ENCODE data around the gene C1QTNF2. TPM values are rescaled to one million over a fixed set of nuclear protein-coding genes. Genes with fewer than 3 reads are reported as not detected.

C1QTNF2 gene
- total and polyA plus RNA-seq, 12 donors: 0.40 to 1.6 (median 1.1) TPM

DNA sequence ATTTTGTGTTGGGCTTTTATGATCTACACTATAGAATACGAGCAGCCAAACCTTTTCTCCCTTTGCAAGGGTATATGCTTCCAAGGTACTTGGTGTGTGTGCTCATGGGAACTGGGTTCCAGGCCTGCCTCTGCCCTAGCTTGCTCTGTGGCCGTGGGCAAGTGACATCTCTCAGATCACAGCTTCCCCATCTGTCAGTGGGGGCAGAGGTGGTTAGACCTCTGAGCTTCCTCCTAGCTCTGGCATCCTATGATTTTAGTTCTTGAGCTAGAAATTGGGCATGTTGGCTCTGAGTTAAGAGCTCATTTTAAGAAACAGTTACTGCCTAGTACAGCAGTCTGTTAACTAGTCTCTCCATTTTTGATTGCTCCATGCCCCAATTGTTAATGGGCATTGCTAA, 45.5 kb downstream of the C1QTNF2 start:
- Histone ChIP-seq H3K27me3 (no peaks in the 10 kb centered on the region), H3K36me3 (no peaks in the 10 kb centered on the region), H3K4me1 (no peaks in the 10 kb centered on the region), H3K27ac (no peak overlapping the region), H3K4me3 (no peak overlapping the region), H3K9me3 (no peaks in the 10 kb centered on the region)
- TF ChIP-seq, protein P1, sequence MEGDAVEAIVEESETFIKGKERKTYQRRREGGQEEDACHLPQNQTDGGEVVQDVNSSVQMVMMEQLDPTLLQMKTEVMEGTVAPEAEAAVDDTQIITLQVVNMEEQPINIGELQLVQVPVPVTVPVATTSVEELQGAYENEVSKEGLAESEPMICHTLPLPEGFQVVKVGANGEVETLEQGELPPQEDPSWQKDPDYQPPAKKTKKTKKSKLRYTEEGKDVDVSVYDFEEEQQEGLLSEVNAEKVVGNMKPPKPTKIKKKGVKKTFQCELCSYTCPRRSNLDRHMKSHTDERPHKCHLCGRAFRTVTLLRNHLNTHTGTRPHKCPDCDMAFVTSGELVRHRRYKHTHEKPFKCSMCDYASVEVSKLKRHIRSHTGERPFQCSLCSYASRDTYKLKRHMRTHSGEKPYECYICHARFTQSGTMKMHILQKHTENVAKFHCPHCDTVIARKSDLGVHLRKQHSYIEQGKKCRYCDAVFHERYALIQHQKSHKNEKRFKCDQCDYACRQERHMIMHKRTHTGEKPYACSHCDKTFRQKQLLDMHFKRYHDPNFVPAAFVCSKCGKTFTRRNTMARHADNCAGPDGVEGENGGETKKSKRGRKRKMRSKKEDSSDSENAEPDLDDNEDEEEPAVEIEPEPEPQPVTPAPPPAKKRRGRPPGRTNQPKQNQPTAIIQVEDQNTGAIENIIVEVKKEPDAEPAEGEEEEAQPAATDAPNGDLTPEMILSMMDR (IDR thresholded peaks at IDR 0.05): no peak
- WGBS, 2 donors: 72 to 80% methylated on average over 2 of the region's 2 CpGs
- ATAC-seq (no peak), DNase-seq (no peak)
- intact Hi-C loops (cut with DNase I): no loop called here

DNA sequence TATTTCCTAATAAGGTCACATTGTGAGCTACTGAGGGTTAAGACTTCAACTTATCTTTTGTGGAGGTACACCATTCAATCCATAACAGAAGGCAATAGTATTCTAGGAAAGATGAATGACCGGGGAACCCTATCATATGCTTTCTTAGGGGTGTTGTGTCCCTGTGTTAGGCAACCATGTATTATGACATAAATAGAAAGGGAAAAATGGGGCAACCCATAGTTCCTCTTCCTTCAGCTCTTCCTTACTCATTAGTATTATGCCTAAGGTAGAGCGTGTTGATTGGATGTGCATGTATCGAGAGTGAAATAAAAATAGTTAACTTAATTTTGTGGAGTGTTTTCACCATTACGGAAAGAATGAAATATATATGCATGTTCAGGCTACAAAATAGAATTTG, 52.0 kb downstream of the C1QTNF2 start:
- H3K4me1 ChIP-seq: peaks cover 0 to 11% (median 0%) of the 10 kb centered on the region in 9 donors
- WGBS, 2 donors: 91 to 96% methylated on average over 4 of the region's 4 CpGs
- peaks cover 0 to 7% (median 0%) of the 10 kb centered on the region in 7 donors for H3K27me3 ChIP-seq
- DNase-seq: no peak
- no peaks in the 10 kb centered on the region for H3K36me3 ChIP-seq
- TF ChIP-seq, protein P1 (IDR thresholded peaks at IDR 0.05): no peak
- no peak overlapping the region for H3K27ac ChIP-seq
- no peak overlapping the region for H3K4me3 ChIP-seq
- no peaks in the 10 kb centered on the region for H3K9me3 ChIP-seq
- ATAC-seq: peak in 1 of 8 donors; percentile 37
- intact Hi-C loops (cut with DNase I): loop anchor here in 2 of 10 donors (10.0 kb wide), 1 partner anchor 54 kb away; no protein-coding TSS in a partner anchor

DNA sequence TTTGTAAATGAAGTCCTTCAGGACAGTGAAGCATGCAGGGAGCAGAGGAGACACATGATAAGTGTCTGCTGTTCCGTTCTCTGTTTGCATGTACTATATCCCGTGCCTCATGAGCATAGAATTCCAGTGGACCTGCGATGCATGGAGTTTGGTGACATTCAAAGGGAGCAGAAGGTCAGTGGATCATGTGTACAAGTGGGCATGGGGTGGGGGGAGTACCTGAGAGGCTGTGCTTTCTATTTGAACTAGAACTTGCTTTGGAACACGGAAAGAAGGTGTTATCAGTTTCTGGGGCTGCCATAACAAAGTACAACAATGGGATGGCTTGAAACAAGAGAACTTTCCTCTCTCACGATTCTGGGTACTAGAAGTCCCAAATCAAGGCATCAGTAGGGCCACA, 53.0 kb downstream of the C1QTNF2 start:
- DNase-seq (no peak), ATAC-seq (no peak)
- no peaks in the 10 kb centered on the region for H3K9me3 ChIP-seq
- H3K27me3 ChIP-seq: peaks cover 0 to 16% (median 0%) of the 10 kb centered on the region in 7 donors
- intact Hi-C loops (cut with DNase I): loop anchor here in 2 of 10 donors (10.0 kb wide), 1 partner anchor 53 kb away; no protein-coding TSS in a partner anchor
- no peak overlapping the region for H3K4me3 ChIP-seq
- 50 to 54% methylated on average over 5 of the region's 5 CpGs for WGBS, 2 donors
- no peak overlapping the region for H3K27ac ChIP-seq
- H3K4me1 ChIP-seq: peaks cover 0 to 17% (median 0%) of the 10 kb centered on the region in 9 donors
- TF ChIP-seq, protein P1 (IDR thresholded peaks at IDR 0.05): no peak
- H3K36me3 ChIP-seq: no peaks in the 10 kb centered on the region

DNA sequence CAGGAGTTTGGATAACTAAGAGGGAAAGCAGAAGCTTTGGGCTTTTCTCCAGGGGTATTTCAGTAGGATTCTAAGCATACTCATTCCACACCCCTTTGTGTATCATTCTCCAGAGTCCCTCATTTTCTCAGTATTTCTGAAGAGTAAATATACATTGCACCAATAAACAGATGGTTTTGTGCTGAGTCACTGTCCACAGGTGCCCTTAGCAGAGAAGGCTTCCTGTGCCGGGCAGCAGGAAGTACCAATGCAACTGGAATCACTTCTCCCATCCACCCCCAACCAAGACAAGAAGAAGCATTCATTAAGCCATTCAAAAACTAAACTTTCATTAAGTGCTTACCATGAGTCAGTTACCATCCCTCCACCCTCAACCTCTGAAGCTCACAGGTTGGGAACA, 54.5 kb downstream of the C1QTNF2 start:
- DNase-seq: no peak
- intact Hi-C loops (cut with DNase I): loop anchor here in 2 of 10 donors (10.0 kb wide), 1 partner anchor 51 kb away; no protein-coding TSS in a partner anchor

More for the DNA sequence above, 54.5 kb downstream of the C1QTNF2 start:
- no peaks in the 10 kb centered on the region for H3K36me3 ChIP-seq
- no peak for ATAC-seq
- H3K4me3 ChIP-seq: no peak overlapping the region
- H3K4me1 ChIP-seq: peaks cover 0 to 25% (median 7%) of the 10 kb centered on the region in 9 donors
- no peak overlapping the region for H3K27ac ChIP-seq
- no peaks in the 10 kb centered on the region for H3K9me3 ChIP-seq
- TF ChIP-seq, protein P1 (IDR thresholded peaks at IDR 0.05): no peak
- peaks cover 0 to 31% (median 0%) of the 10 kb centered on the region in 7 donors for H3K27me3 ChIP-seq
- 29 to 48% methylated on average over 1 of the region's 1 CpG for WGBS, 2 donors
